OCI-M2 (cell line): ENCODE results near the gene RET.
"Not testable (repeated sequence)": the region's sequence is repeated elsewhere in the genome, so short reads cannot be mapped to it uniquely, and the experiment has no call there.

Source experiments
- DNase-seq: peaks from one replicate; lab custom pipeline; 2025; ENCODE audit not compliant: unreplicated experiment; lab: John Stamatoyannopoulos, UW

RET gene

DNA sequence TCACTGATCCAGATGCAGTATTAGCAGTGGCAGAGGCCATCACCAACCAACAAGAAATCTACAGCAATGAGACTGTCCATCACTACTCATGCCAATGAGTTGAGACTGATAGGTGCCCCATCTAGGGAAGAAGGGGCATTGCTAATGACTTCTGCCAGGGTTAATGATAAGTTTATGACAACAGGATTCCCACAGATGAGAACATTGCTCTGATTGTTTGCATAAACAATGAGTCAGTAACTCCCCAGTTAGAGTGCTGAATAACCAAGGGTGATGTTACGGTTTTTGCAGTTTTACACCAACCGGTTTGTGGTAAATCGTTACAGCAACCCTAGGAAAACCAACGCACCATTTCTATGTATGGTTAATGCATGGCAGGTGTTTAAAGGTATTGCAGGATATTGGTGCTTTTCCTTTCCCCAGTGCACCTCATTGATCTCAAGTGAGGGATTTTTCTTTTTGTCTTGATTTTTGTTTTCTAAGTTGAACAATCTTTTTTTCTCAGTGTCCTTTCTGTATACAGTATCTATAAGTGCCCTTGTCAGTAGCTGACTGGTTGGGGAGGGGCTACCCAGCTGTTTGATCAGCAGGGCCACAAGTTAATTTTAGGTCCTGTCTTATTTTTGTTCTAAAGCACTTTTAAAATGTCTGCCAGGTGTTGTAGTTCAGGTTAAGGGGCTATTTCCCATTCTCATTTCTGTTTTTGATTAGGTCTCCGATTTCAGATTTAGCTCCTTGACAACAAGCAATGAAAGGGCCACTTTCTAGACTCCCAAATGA is 57.4 kb downstream of the RET start:
- no peak for DNase-seq

DNA sequence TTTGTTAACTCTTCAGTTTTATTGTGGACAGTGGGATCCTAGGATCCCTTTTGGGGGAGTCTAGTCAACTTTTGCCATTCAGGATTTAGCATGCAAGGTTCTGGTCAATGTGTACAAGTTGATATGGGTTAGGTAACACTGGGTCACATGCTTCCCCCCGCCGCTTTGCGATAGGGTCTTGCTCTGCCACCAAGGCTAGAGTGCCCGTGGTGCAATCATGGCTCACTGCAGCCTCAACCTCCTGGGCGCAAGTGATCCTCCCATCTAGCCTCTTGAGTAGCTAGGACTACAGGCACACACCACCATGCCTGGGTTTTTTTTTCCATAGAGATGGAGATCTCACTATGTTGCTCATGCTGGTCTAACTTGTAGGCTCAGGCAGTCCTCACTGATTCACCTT is 58.2 kb downstream of the RET start:
- DNase-seq, result no peak

DNA sequence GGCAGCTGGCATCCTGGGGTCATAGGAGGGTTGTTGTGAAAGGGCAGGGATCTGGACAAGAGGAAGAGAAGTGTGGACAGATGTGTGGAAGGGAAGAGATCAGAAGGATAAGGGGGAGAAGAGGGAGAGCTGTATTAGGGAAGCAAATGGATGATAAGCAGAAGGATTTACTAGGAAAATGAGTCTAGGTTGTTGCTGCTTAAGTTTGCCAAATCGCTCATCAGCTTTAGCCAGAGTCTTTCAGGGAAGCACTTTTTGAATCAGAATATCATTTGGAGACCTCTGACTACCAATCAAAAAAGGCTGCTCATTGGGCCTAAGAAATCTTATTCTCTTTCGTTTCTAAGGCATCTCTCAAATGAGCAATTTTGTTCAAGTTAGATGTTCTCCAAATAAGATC is 58.8 kb downstream of the RET start:
- no peak for DNase-seq

DNA sequence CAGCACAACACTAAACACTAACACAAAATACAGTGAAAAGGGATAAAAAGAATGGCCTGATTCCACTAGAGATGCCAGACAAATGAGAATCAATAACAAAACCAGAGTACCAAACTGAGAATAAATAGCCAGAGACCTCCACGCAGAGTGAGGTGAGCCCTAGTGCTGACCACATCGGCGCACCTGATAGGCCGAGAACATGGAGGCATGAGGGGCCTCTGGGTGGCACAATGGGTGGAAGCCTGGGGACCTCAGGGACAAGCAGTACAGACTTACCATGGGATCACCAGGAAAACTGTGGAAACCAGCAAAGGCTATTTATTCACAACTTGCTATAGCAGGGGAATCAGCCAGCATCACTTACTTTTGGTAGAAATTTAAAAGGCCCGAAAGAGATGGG is 59.6 kb downstream of the RET start:
- no peak for DNase-seq

DNA sequence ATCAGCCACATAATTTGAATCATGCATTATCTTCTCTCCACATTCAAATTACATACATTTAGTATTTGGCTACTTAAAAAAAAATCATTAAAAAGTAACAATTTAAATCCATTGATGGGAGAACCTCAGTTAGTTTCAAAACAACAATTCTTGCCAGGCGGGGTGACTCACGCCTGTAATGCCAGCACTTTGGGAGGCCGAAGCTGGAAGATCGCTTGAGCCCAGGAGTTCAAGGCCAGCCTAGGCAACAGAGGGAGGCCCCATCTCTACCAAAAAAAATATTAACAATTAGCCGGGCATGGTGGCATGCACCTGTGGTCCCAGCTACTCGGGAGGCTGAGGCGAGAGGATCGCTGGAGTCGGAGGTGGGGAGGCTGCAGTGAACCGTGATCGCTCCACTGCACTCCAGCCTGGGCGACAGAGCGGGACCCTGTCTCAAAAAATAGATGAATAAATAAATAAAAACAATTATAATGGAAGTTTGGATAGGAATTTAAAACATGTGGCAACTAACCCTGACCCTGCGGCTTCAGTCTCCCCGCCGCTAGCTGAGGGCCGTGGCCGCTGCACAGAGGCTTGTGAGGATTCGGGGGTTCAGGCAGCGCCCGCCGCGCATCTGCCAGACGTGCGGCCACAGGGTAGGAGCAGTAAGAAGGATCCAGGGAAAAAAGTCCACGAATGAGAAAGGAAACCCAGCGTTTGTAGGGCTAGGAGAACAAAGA is 60.3 kb downstream of the RET start:
- DNase-seq, result no peak

DNA sequence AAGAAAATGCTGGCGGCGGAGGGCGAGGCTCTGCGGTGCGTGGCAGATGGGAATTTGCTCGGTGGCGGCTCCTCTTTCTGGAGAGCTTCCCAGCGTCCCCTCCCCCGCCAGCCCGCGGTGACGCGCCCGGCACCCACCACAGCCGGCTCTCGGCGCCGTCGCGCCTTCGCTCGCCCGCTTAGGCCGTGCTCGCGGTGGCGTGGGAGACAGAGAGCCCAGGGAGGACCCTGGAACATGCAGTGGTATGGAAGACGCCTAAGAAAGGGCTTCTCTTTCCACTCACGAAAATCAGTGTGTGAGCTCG is 60.8 kb downstream of the RET start:
- DNase-seq, result no peak

DNA sequence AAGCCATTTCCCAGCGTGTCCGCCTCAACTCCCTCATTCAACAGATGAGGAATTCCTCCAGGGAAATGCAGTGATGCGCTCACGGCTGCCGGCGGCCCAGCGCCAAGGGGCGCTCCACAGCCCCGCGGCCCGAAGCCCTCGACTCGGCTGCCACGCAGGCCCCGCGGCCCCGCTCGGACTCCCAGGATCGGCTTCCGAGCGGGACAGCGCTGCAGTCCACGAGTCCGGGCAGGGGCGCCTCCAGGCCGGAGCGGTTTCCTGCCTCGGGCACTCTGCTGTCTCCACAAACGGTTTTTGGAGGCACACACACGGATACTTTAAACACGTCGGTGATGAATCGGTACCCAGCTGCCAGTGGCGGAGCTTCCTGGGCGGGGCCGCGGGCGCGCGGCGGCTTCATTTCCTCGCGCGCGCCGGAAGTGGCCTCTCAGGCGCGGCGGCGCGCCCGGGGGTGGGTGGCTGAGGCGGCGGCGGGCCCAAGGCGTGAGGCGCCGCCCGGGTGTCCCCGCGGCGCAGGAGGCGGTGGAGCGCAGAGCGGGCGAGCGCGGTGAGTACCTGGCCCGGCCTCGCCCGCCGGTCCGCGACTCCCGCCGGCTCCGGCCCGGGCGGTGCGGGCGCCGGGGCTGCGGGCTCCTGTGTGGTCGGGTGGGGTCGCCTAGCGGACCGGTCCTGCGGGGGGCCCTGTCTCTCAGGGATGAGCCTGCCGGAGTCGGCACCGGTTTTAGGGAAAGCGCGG is 61.3 kb downstream of the RET start, which contains the start of gene CSGALNACT2:
Gene CSGALNACT2 (plus strand): TSS at position 425 of the 736 bp plus-strand sequence. CDS start 16,705 bp downstream, outside the sequence.
- no peak for DNase-seq

DNA sequence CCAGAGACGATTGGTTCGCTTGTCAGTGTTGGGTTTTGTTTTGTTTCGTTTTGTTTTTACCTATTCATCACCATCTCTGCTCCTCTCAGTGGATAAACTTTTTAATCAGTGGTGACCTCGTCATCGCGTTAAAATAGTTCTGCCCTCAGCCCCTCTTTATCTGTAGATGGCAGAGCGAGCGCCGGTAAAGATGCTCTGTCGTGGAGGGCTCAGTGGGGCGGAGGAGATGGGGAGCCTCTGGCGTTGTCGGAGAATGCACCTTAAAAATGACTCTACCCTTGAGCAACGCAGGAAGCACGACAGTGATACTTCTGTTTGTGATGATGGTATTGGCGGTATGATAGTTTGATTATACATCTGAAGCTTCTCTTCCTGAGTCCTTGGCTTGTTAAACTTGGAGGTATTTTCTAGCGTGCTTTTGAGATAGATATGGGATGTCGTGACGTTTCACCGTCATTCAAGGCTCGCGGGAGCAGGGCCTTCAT is 61.9 kb downstream of the RET start:
- DNase-seq, result no peak

DNA sequence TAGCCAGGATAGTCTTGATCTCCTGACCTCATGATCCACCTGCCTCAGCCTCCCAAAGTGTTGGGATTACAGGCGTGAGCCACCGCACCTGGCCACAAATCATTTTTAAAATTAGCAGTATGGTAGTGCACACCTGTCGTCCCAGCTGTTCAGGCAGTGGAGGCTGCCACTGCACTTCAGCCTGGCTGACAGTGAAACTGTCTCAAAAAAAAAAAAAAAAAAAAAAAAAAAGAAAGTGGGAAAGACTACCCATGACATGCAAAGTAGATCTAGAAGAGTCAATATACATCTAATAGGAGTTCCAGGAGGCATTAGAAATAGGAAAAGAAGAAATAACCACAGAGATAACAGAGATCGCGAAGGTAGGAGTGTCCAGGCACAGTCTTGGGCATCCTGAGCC is 64.6 kb downstream of the RET start:
- DNase-seq, result no peak

DNA sequence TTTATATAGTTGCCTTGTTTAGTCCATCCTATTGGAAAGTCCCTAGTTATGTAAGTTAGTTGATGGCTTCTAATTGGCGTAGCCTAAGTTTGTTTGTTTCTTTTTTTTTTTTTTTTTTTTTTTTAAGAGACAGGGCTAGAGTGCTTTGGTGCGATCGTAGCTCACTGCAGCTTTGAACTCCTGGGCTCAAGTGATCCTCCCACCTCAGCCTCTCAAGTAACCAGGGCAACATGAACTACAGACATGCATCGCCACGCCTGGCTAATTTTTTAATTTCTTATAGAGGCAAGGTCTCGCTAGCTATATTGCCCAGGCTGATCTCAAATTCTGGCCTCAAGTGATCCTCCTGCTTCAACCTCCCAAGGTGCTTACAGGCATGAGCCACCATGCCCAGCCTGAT is 68.4 kb downstream of the RET start:
- no peak for DNase-seq

DNA sequence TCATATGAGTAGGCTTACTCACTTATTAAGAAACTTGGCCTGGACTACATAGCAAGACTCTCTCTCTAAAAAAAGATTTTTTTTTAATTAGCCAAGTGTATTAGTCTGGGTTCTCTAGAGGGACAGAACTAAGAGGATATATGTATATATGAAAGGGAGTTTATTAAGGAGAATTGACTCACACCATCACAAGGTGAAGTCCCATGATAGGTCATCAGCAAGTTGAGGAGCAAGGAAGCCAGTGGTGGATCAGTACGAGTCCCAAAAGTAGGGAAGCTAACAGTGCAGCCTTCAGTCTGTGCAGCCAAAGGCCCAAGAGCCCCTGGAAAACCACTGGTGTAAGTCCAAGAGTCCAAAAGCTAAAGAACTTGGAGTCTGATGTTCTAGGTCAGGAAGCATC is 69.1 kb downstream of the RET start:
- not testable (repeated sequence) for DNase-seq

DNA sequence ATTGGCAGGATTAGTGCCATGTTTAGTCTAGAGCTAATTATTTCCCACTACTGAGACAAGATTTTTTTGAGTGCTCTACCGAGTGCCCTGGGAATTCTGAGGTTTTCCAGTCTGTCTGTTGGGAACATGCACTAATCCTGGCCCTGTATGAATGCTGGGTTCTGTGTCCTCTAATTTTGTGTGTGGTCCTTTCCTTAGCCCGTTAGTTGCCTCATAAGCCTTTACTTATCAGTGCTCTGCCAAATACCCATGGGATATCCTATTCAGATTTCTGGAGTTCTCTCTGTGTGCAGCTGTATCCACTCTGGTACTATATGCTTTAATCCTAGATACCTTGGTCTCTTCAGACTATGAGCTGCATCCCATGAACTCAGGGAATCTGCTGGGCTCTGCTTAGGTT is 74.5 kb downstream of the RET start:
- no peak for DNase-seq

DNA sequence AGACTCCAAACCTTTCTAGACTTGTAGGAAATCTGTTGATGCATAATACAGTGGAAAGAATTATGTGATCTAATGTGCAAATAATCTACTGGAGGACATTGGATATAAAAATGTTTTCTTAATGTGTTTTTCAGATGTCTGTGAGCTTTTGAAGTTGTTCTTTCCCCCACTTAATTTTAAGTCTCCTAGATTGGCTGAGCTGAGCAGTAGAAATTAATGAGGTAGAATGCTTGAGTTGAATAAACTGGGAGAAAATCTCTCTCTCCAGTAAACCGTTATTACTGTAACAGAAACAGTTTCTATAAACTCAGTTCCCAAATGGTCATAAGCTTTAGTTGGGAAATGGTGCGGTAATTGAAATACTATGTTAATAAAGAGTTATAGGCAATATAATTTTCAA is 77.0 kb downstream of the RET start:
- DNase-seq, result no peak

DNA sequence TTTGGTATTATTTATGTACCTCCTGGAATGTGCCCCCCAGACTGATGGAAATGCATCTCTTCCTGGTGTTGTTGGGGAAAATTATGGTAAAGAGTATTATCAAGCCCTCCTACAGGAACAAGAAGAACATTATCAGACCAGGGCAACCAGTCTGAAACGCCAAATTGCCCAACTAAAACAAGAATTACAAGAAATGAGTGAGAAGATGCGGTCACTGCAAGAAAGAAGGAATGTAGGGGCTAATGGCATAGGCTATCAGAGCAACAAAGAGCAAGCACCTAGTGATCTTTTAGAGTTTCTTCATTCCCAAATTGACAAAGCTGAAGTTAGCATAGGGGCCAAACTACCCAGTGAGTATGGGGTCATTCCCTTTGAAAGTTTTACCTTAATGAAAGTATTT is 78.4 kb downstream of the RET start:
- DNase-seq, result no peak

DNA sequence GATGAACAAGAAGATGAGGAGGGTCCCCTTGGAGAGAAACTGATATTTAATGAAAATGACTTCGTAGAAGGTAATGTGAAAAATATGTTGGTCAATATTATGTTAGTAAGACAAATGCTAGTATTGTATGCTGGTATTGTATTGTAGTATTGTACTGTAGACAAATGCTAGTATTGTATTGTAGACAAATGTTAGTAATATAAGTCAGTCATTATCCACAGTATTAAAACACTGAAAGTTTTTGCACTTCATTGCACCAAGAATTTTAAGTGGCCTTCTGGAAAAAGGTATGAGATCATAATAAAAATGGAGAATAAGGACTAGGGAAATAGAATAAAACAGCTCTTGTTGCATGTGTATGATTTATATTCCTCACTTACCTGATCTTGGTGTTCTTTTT is 78.9 kb downstream of the RET start:
- DNase-seq, result no peak

DNA sequence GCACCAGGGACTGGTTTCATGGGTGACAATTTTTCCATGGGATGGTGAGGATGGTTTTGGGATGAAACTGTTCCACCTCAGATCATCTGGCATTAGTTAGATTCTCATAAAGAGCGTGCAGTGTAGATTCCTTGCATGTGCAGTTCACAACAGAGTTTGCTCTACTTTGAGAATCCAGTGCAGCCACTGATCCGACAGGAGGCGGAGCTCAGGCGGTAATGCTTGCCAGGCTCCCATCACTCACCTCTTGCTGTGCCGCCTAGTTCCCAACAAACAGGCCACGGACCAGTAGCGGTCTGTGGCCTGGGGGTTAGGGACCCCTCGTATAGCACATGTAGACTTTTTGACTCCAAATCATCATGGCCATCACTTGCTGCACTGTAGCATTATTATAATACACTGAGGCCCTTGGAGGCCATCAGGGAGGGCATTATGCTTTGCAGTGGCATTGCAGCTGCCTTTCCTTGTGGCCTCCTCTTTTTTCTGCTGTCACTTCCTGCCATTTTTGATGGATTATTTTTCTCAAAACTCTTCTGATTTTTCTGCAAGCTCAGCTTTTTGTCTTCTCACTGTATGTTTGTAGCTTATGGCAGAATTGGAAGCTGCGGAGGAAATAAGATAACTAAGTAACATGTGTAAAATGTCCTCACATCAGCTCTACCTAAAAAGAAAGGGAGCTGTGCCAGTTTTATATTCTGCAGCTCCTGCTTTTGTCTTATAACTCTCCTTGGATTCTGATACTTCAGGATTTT is 79.9 kb downstream of the RET start:
- DNase-seq, result no peak

DNA sequence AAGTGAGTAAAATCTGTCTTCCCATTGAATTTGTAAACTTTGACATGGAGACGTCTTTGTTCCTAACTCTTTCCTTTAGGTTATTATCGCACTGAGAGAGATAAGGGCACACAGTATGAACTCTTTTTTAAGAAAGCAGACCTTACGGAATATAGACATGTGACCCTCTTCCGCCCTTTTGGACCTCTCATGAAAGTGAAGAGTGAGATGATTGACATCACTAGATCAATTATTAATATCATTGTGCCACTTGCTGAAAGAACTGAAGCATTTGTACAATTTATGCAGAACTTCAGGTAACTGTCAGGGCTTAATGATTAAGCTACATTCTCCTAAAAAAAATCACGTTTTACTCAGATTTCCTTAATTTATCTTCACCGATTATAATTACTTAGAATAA is 81.8 kb downstream of the RET start:
- DNase-seq, result no peak

DNA sequence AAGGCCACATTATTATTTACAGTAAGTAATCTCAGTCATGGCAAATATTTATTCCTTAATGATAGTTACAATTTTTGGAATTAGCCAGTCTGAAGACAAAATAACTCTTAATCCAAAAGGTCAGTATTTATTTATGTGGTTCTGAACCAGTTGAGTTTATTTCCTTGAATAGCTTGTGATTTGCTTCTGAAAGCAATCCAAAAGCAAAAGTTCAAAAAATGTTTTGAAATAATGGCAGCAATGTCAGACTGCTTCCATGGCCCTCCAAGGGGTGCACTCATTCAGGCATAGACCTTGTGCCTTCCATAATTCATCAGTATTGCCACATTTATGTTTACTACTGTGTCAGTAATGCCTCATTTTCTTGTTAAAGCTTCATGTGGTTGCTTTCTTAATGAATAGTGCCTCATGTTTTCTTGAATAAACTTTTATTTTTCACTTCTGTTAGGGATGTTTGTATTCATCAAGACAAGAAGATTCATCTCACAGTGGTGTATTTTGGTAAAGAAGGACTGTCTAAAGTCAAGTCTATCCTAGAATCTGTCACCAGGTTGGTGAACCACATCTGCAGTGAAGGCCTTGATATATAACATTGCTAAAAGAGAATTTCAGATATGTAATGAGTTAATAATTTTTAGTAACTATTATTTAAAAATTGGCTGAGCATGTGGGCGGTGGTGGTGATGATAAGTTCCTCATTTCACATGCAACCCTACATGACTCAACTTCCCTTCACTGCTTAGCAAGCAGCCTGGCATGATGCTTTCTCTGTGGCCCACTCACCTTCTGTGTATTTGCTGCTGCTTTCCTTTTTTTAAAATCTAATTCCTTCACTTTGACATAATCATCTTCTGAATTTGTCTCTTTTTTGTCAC is 83.4 kb downstream of the RET start:
- no peak for DNase-seq

DNA sequence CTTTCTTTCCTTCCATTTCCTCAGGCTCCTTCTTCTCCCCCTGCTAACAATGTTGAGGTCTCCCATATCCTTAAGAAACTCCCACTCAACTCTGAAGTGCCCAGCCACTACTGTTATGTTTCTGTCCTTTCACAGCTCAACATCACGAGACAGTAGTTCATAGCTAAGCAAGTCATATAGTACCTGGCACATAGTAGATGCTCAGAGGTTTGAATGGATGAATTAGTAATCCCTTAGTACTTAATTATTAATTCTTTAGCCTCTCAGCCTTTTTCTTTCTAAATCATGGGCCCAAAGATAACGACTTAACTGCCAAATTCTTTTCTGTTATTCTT is 84.0 kb downstream of the RET start:
- no peak for DNase-seq

DNA sequence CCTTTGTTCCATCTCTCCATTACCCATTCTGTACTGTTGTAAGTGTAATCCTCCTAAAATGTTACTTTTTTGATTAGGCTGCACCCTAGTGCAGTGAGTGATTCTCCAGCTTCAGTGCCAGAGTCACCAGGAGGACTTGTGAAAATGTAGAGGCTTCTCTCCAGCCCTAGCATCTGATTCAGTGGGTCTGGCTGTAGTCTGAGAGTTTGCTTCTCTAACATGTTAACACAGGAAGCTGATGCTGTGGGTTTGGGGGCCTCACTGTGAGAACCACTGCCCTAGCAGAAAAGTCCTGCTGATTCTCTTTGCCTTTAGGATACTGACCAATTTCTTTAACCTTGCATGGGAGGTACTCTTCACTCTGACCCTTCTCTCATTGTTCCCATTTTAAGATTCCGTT is 85.7 kb downstream of the RET start:
- DNase-seq, result no peak
